Esophagus squamous epithelium (tissue), 4 donors: ENCODE results near the gene ST3GAL5.

ENCODE experiments used
- POLR2A ChIP-seq, 4 donors: fragments of 450-650 bp; IDR thresholded peaks; one replicate each; pipeline ENCODE4 v1.6.1; 2017; ENCODE audit warnings: antibody characterized with exemption in 4 of 4, mild to moderate bottlenecking in 4 of 4, moderate library complexity in 3 of 4
- TF ChIP-seq, protein P1 (sequence below), 6 experiments: fragments of 450-650 bp in 4 of 6; fragments of 200-600 bp in 2 of 6; sonication (generic) in 2 of 6; IDR thresholded peaks; one replicate each; pipeline ENCODE4 v1.5.1; 2016 to 2019; ENCODE audit warnings: antibody characterized with exemption in 6 of 6, mild to moderate bottlenecking in 4 of 6, moderate library complexity in 4 of 6

DNA sequence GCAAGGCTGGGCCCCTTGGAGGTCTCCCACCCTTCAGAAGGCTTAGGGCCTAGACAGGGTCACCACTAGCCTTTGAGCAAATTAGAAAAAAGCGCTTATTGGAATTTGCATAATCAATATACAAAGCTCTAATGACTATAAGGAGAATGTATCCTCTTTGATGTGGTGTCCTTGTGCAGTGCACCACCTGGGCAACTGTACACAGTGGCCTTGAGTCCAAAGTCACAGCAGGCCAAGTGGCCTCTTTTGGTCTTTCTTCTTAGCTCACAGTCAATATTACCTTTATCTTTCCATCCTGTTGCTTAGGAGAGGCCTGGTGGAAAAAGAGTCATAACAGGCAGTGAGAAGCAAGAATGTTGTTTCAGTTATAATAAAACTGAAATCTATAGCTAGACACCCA is 19.7 kb upstream of the ST3GAL5 start:
- TF ChIP-seq, protein P1, sequence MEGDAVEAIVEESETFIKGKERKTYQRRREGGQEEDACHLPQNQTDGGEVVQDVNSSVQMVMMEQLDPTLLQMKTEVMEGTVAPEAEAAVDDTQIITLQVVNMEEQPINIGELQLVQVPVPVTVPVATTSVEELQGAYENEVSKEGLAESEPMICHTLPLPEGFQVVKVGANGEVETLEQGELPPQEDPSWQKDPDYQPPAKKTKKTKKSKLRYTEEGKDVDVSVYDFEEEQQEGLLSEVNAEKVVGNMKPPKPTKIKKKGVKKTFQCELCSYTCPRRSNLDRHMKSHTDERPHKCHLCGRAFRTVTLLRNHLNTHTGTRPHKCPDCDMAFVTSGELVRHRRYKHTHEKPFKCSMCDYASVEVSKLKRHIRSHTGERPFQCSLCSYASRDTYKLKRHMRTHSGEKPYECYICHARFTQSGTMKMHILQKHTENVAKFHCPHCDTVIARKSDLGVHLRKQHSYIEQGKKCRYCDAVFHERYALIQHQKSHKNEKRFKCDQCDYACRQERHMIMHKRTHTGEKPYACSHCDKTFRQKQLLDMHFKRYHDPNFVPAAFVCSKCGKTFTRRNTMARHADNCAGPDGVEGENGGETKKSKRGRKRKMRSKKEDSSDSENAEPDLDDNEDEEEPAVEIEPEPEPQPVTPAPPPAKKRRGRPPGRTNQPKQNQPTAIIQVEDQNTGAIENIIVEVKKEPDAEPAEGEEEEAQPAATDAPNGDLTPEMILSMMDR (IDR thresholded peaks at IDR 0.05), result no peak
- TF ChIP-seq POLR2A (IDR thresholded peaks at IDR 0.05), result no peak
